Ishikawa (cell line): ENCODE measurements around the gene RAB7B.

Source experiments
- CEBPB ChIP-seq: IDR thresholded peaks from 2 replicates; pipeline ENCODE4 v1.6.1; 2012
- CREB1 ChIP-seq: IDR thresholded peaks from 2 replicates; pipeline ENCODE4 v1.6.1; 2012; ENCODE audit warnings: low read depth
- EGR1 ChIP-seq: IDR thresholded peaks from 2 replicates; pipeline ENCODE4 v1.6.1; 2012
- EP300 ChIP-seq: IDR thresholded peaks from 2 replicates; pipeline ENCODE4 v1.6.1; 2012; ENCODE audit warnings: borderline replicate concordance
- FOXM1 ChIP-seq: IDR thresholded peaks from 2 replicates; pipeline ENCODE4 v1.6.1; 2012; ENCODE audit warnings: low read depth, borderline replicate concordance
- NFIC ChIP-seq: IDR thresholded peaks from 2 replicates; pipeline ENCODE4 v1.6.1; 2012
- RAD21 ChIP-seq: IDR thresholded peaks from 2 replicates; pipeline ENCODE4 v1.6.1; 2012; ENCODE audit warnings: low read depth
- TAF1 ChIP-seq: IDR thresholded peaks from 2 replicates; pipeline ENCODE4 v1.6.1; 2012; ENCODE audit warnings: low read depth, mild to moderate bottlenecking
- TCF12 ChIP-seq: IDR thresholded peaks from 2 replicates; pipeline ENCODE4 v1.6.1; 2012; ENCODE audit warnings: low read depth
- TEAD4 ChIP-seq: IDR thresholded peaks from 2 replicates; pipeline ENCODE4 v1.6.1; 2012
- YY1 ChIP-seq: IDR thresholded peaks from 2 replicates; pipeline ENCODE4 v1.6.1; 2012; ENCODE audit warnings: low read depth
- ZBTB7A ChIP-seq: IDR thresholded peaks from 2 replicates; pipeline ENCODE4 v1.6.1; 2012; ENCODE audit warnings: low read depth
- TF ChIP-seq, protein P1 (sequence below): IDR thresholded peaks from 2 replicates; pipeline ENCODE4 v1.6.1; 2012
- TF ChIP-seq, protein P2 (sequence below): IDR thresholded peaks from 2 replicates; pipeline ENCODE4 v1.6.1; 2012
- TF ChIP-seq, protein P3 (sequence below): IDR thresholded peaks from 2 replicates; pipeline ENCODE4 v1.6.1; 2012; ENCODE audit warnings: low read depth, mild to moderate bottlenecking

The RAB7B gene, protein sequence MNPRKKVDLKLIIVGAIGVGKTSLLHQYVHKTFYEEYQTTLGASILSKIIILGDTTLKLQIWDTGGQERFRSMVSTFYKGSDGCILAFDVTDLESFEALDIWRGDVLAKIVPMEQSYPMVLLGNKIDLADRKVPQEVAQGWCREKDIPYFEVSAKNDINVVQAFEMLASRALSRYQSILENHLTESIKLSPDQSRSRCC

DNA sequence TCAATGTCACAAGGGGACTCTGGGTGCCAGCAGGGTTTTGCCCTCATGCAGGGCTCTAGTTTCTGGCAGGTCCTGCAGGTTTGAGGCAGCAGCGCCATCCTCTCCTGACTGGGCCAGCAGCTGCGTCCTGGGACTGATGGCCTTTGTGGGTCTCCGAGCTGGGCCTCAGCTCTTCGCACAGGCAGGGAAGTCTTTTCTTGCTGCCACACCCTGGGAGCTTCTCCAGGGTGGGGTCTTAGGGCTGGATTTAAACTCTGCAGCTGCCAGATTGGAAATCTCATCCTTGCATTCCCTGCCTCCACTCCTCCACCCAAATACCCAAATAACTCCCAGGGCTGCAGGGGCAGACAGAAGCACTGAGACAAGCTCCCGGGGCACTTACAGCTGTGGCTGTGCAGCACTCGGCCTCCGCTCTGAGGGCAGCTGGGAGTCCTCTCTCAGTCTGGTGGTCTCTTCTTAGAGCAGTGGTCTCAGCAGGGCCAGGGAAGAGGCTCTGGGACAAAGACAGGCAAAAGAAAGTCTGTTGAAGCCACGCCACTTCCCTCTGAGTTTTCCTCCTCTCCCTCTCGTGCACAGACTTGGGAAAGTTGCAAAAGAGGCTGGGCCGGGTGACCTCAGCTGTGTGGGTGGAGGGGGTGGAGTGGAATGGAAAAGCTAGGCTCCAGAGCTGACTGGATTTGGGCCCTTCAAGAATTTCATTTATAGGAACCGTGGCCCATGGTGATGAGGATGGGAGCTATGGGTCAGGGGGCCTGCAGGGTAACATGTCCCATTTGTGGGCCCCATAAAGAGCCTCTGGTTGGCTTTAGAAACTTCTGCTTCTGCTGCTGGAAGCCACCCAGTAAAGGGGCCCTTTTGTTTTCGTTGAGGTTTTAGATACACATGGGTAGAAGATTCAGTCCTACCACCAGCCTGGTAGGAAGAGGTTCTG is at the start of gene RAB7B:
RAB7B (minus strand) TSS at position 525 of the 931 bp plus-strand sequence. CDS start 9,260 bp downstream, outside the sequence.
- TF ChIP-seq TEAD4 (no peak), EGR1 (peak; percentile 98), CEBPB (peak; percentile 71; the same call in 1 of the 2 replicates), NFIC (no peak), RAD21 (no peak), TAF1 (no peak), FOXM1 (no peak), ZBTB7A (no peak)
- TF ChIP-seq, protein P1, sequence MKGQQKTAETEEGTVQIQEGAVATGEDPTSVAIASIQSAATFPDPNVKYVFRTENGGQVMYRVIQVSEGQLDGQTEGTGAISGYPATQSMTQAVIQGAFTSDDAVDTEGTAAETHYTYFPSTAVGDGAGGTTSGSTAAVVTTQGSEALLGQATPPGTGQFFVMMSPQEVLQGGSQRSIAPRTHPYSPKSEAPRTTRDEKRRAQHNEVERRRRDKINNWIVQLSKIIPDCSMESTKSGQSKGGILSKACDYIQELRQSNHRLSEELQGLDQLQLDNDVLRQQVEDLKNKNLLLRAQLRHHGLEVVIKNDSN: no peak
- TF ChIP-seq, protein P2, sequence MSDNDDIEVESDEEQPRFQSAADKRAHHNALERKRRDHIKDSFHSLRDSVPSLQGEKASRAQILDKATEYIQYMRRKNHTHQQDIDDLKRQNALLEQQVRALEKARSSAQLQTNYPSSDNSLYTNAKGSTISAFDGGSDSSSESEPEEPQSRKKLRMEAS: no peak; the same call in 1 of the 2 replicates
- TF ChIP-seq, protein P3, sequence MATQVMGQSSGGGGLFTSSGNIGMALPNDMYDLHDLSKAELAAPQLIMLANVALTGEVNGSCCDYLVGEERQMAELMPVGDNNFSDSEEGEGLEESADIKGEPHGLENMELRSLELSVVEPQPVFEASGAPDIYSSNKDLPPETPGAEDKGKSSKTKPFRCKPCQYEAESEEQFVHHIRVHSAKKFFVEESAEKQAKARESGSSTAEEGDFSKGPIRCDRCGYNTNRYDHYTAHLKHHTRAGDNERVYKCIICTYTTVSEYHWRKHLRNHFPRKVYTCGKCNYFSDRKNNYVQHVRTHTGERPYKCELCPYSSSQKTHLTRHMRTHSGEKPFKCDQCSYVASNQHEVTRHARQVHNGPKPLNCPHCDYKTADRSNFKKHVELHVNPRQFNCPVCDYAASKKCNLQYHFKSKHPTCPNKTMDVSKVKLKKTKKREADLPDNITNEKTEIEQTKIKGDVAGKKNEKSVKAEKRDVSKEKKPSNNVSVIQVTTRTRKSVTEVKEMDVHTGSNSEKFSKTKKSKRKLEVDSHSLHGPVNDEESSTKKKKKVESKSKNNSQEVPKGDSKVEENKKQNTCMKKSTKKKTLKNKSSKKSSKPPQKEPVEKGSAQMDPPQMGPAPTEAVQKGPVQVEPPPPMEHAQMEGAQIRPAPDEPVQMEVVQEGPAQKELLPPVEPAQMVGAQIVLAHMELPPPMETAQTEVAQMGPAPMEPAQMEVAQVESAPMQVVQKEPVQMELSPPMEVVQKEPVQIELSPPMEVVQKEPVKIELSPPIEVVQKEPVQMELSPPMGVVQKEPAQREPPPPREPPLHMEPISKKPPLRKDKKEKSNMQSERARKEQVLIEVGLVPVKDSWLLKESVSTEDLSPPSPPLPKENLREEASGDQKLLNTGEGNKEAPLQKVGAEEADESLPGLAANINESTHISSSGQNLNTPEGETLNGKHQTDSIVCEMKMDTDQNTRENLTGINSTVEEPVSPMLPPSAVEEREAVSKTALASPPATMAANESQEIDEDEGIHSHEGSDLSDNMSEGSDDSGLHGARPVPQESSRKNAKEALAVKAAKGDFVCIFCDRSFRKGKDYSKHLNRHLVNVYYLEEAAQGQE: no peak

DNA sequence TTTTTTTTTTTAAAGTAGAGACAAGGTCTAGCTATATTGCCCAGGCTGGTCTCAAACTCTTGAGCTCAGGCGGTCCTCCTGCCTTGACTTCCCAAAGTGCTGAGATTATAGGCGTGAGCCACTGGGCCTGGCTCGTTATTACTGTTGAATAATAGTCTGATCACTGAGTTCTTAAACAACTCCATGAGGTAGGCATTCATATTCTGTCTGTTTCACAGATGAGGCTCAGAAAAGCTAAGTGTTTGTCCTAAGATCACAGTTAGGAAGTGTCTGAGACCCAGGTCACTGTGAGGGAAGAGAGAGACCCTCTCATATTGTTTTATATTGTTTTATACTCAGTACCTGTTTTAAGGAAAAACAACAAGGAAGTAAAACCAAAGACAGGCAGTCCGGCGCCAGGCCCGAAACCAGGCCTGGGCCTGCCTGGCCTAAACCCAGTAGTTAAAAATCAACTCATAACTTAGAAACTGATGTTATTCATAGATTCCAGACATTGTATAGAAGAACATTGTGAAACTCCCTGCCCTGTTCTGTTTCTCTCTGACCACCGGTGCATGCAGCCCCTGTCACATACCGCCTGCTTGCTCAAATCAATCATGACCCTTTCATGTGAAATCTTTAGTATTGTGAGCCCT is 49.2 kb upstream of the RAB7B start:
- TF ChIP-seq EP300: peak; percentile 27; the same call in 1 of the 2 replicates

DNA sequence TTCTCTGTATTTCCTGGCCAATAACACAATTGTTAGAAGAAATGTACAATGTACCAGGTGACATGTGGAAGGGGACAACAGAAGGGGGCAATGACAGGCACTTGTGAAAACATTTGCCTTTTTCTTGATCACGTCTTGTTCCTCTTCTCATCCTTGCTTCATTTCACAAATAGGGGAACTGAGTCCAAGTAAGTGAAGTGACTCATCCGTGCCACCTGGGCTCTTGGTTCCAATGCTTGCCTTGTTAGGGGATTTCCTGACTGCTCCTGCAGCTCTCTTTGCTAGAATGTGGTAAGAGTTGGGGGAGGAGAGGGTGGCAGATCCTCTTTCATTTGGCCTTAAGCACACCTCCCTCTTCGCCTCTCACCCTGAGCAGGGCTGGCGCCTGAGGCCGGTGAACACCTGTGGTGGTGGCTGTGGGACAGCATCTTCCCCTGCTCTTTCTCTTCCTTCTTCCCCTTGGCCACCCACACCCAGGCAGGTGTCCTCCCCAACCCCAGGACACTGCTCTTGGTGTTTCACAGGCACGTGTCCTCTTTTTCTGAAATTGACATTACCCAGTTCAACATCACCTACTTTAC is 47.5 kb upstream of the RAB7B start:
- TF ChIP-seq FOXM1 (peak; percentile 96), TAF1 (no peak), CREB1 (no peak), CEBPB (peak; percentile 91), TEAD4 (peak; percentile 81), RAD21 (no peak; the same call in 1 of the 2 replicates), NFIC (peak; percentile 86), TCF12 (peak; percentile 97), EP300 (peak; percentile 98)
- TF ChIP-seq, protein P2: peak; percentile 68

DNA sequence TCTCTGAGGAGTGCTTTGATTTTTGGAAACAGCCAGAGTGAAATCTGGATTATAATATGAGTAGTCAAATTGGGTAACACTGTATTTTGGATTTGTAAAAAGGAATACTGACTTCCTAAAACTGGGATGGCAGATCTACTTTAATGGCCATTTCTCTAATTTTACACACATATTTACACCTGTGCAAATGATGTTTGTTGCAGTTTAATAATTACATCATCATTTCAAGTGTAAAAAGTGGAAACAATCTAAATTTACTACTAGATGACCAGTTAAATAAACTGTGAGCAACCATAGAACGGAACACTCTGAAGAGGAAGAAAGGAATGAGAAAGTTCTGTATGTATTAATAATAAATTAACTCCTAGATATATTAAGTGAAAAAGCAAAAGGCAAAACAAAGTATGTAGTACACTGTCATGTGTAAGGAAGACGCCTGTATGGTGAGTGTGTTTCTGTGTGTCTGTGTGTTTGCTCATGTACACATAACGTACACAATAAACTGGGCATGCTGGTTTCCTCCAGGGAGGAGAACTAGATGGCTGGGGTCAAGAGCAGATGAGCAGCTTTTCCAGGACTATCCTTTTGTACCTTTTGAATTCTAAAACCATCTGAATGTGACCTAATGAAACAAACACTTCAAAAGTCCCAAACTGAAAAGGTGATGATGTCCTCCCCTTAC is 46.9 kb upstream of the RAB7B start:
- no peak for TF ChIP-seq CEBPB
- no peak for TF ChIP-seq RAD21
- no peak for TF ChIP-seq EP300
- no peak for TF ChIP-seq ZBTB7A

DNA sequence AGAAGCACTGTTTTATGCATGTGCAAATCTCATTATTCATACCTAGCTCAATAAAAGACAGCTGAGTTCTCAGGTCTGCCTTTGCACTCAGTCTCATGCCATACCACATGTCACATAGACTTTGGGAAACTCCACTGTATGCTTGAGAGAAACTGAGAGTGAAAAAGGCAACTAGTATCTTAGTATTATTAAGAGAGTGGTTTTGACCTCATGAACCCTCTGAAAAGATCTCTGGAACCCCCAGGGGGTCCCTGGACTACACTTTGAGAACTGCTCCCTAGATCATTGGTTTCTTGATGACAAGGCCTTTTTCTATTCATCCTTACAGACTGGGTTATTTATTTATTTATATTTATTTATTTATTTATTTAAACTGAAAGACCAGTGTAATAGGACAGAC is 46.1 kb upstream of the RAB7B start:
- TF ChIP-seq NFIC (no peak), TAF1 (no peak), TCF12 (no peak), EP300 (no peak), CEBPB (no peak), ZBTB7A (no peak), RAD21 (no peak), FOXM1 (no peak), YY1 (no peak), EGR1 (no peak), CREB1 (no peak), TEAD4 (no peak)
- TF ChIP-seq, protein P1: no peak
- TF ChIP-seq, protein P3: no peak
- TF ChIP-seq, protein P2: no peak
